PC-9 (cell line): Measurements from ENCODE around the gene POT1. TPM values are rescaled to one million over a fixed set of nuclear protein-coding genes. Genes with fewer than 3 reads are reported as not detected.

Experiments used
- BruUV-seq: library from RNA; stranded (reverse); fragments of 400-500 nt; replicated peaks from 2 replicates; lab custom pipeline; 2021; lab: Mats Ljungman, UMichigan
- CTCF ChIA-PET: fragments of 300-600 bp; sonication (Branson Sonifier 250); formaldehyde crosslinking; loops from one replicate; lab custom pipeline; 2022; ENCODE audit warnings: antibody characterized with exemption; lab: Charles Lee
- POLR2A ChIA-PET: fragments of 300-600 bp; sonication (Branson Sonifier 250); formaldehyde crosslinking; loops from one replicate; lab custom pipeline; 2022; ENCODE audit warnings: antibody characterized with exemption; ENCODE audit not compliant: unreplicated experiment; lab: Charles Lee
- DNase-seq, 2 experiments: peaks; one replicate each; pipeline versions ENCODE4 v3.0.0 to v3.0.0-alpha.2; 2015 to 2022; ENCODE audit warnings: mixed read lengths in 1 of 2
- H2AFZ ChIP-seq: fragments of 200-600 bp; sonication (generic); 2 replicates; pipeline ENCODE4 v1.8.1; 2017; ENCODE audit warnings: antibody characterized with exemption
- H3F3A ChIP-seq: fragments of 200-600 bp; sonication (generic); 2 replicates; pipeline ENCODE4 v1.8.1; 2017; ENCODE audit warnings: antibody characterized with exemption, mild to moderate bottlenecking, low read depth; ENCODE audit not compliant: insufficient read depth
- H3K27ac ChIP-seq: fragments of 200-600 bp; sonication (generic); 2 replicates; pipeline ENCODE4 v1.6.1; 2016; ENCODE audit warnings: mixed run types
- H3K27me3 ChIP-seq: fragments of 200-600 bp; sonication (generic); 2 replicates; pipeline ENCODE4 v1.6.1; 2016; ENCODE audit warnings: low read depth, mixed run types; ENCODE audit not compliant: insufficient read depth
- H3K36me3 ChIP-seq: fragments of 200-600 bp; sonication (generic); 2 replicates; pipeline ENCODE4 v1.6.1; 2016; ENCODE audit warnings: low read depth, mixed run types
- H3K4me1 ChIP-seq: fragments of 200-600 bp; sonication (generic); replicated peaks from 2 replicates; pipeline ENCODE4 v1.6.1; 2016; ENCODE audit warnings: mixed run types; ENCODE audit not compliant: insufficient read depth
- H3K4me2 ChIP-seq: fragments of 200-600 bp; sonication (generic); 2 replicates; pipeline ENCODE4 v1.6.1; 2017; ENCODE audit warnings: mixed run types
- H3K4me3 ChIP-seq: fragments of 200-600 bp; sonication (generic); 2 replicates; pipeline ENCODE4 v1.6.1; 2016; ENCODE audit warnings: mixed run types
- H3K79me2 ChIP-seq: fragments of 200-600 bp; sonication (generic); 2 replicates; pipeline ENCODE4 v1.6.1; 2017; ENCODE audit warnings: low read depth, mixed run types
- H3K9me2 ChIP-seq: fragments of 200-600 bp; sonication (generic); 2 replicates; pipeline ENCODE4 v1.8.1; 2017; ENCODE audit warnings: mild to moderate bottlenecking; ENCODE audit not compliant: insufficient read depth
- H3K9me3 ChIP-seq: fragments of 200-600 bp; sonication (generic); 2 replicates; pipeline ENCODE4 v1.8.1; 2016; ENCODE audit warnings: low read depth; ENCODE audit not compliant: insufficient read depth
- H4K20me1 ChIP-seq: fragments of 200-600 bp; sonication (generic); 2 replicates; pipeline ENCODE4 v1.8.1; 2017; ENCODE audit not compliant: insufficient read depth
- CTCF ChIP-seq: fragments of 200-600 bp; sonication (generic); conservative IDR thresholded peaks from 2 replicates; pipeline ENCODE4 v1.6.1; 2017; ENCODE audit warnings: mixed run types, antibody characterized with exemption, mild to moderate bottlenecking, moderate library complexity
- EZH2 ChIP-seq: fragments of 200-600 bp; sonication (generic); IDR thresholded peaks from 2 replicates; pipeline ENCODE4 v1.8.0; 2017; ENCODE audit warnings: antibody characterized with exemption, low read depth
- intact Hi-C: fragments of 100-400 bp; cut with micrococcal nuclease; formaldehyde crosslinking; loops from one replicate; pipeline ENCODE4 v1.10.0; 2022; ENCODE audit not compliant: unreplicated experiment
- total RNA-seq: library from RNA; stranded (reverse); gene quantifications from 2 replicates; pipeline ENCODE4 v1.2.3, GENCODE V29; 2021

The POT1 gene
- total RNA-seq, 1 experiment from 2014 or later, result 46.9 TPM

GRCh38 chr7:124879771-124880170 lies 49.9 kb downstream of the POT1 start:
- intact Hi-C loops, result no loop called here
- no peaks in the 10 kb centered on the region for H3K79me2 ChIP-seq
- no TSS peak for BruUV-seq
- H3K27me3 ChIP-seq, result no peaks in the 10 kb centered on the region
- no peak overlapping the region for H3K4me3 ChIP-seq
- no peaks in the 10 kb centered on the region for H3F3A ChIP-seq
- H3K27ac ChIP-seq, result no peak overlapping the region
- TF ChIP-seq CTCF (no peak), EZH2 (no peak)
- no peaks in the 10 kb centered on the region for H3K4me1 ChIP-seq
- no peak overlapping the region for H3K4me2 ChIP-seq
- no peaks in the 10 kb centered on the region for H4K20me1 ChIP-seq
- no peaks in the 10 kb centered on the region; the same call in 1 of the 2 replicates for H3K9me3 ChIP-seq
- H2AFZ ChIP-seq, result no peak overlapping the region
- no peaks in the 10 kb centered on the region for H3K9me2 ChIP-seq
- H3K36me3 ChIP-seq, result no peaks in the 10 kb centered on the region
- CTCF ChIA-PET, result no interaction called here
- DNase-seq, result no peak
- POLR2A ChIA-PET, result no interaction called here

- H4K20me1 ChIP-seq, result no peaks in the 10 kb centered on the region
These were observed 50.5 kb downstream of the POT1 start for GRCh38 chr7:124879103-124879502.

GRCh38 chr7:124874644-124875163 lies 54.9 kb downstream of the POT1 start:
- Histone ChIP-seq H3K27ac (no peak overlapping the region), H3K4me1 (no peaks in the 10 kb centered on the region), H3F3A (no peaks in the 10 kb centered on the region), H3K27me3 (no peaks in the 10 kb centered on the region), H4K20me1 (no peaks in the 10 kb centered on the region), H3K9me3 (no peaks in the 10 kb centered on the region; the same call in 1 of the 2 replicates), H3K4me2 (no peak overlapping the region), H3K36me3 (no peaks in the 10 kb centered on the region), H3K4me3 (no peak overlapping the region), H3K79me2 (no peaks in the 10 kb centered on the region), H3K9me2 (0 out of 2 replicates have a peak, but pooled peaks cover 5% of the 10 kb centered on the region), H2AFZ (no peak overlapping the region)
- intact Hi-C loops, result no loop called here
- no TSS peak for BruUV-seq
- CTCF ChIA-PET, result no interaction called here
- DNase-seq, result no peak
- TF ChIP-seq EZH2 (no peak), CTCF (no peak)
- POLR2A ChIA-PET, result no interaction called here

More at GRCh38 chr7:124879103-124879502, 50.5 kb downstream of the POT1 start:
- Histone ChIP-seq H3K4me2 (no peak overlapping the region), H3K9me2 (no peaks in the 10 kb centered on the region), H3K4me1 (no peaks in the 10 kb centered on the region), H3K4me3 (no peak overlapping the region), H3K9me3 (no peaks in the 10 kb centered on the region; the same call in 1 of the 2 replicates), H2AFZ (no peak overlapping the region), H3F3A (no peaks in the 10 kb centered on the region), H3K27me3 (no peaks in the 10 kb centered on the region), H3K36me3 (no peaks in the 10 kb centered on the region), H3K27ac (no peak overlapping the region), H3K79me2 (no peaks in the 10 kb centered on the region)
- ChIA-PET POLR2A (no interaction called here), CTCF (no interaction called here)
- no TSS peak for BruUV-seq
- DNase-seq, result no peak
- intact Hi-C loops, result no loop called here
- no peak for TF ChIP-seq CTCF
- no peak for TF ChIP-seq EZH2
